ENCODE results near the gene NUCB1.
"Not testable (repeated sequence)": the region's sequence is repeated elsewhere in the genome, so short reads cannot be mapped to it uniquely, and the experiment has no call there.

Gene NUCB1

GRCh38 chr19:48906324-48906723, 6.2 kb downstream of the NUCB1 start:
- DNase-seq, result no peak

- DNase-seq, result no peak
These were observed 7.6 kb downstream of the NUCB1 start for GRCh38 chr19:48907671-48908070.

GRCh38 chr19:48909424-48910077, 9.4 kb downstream of the NUCB1 start:
- not testable (repeated sequence) for DNase-seq

GRCh38 chr19:48910803-48911202, 10.7 kb downstream of the NUCB1 start:
- no peak for DNase-seq

GRCh38 chr19:48913114-48913889, 13.2 kb downstream of the NUCB1 start:
- DNase-seq, result no peak

- DNase-seq, result no peak
These were observed 14.1 kb downstream of the NUCB1 start for GRCh38 chr19:48914181-48914580.

- no peak for DNase-seq
These were observed 15.6 kb downstream of the NUCB1 start for GRCh38 chr19:48915757-48916156.

GRCh38 chr19:48918071-48918470, 18.0 kb downstream of the NUCB1 start:
- DNase-seq, result no peak

- no peak for DNase-seq
These were observed 18.7 kb downstream of the NUCB1 start for GRCh38 chr19:48918801-48919247.

GRCh38 chr19:48919271-48919670, 19.2 kb downstream of the NUCB1 start:
- DNase-seq, result not testable (repeated sequence)

GRCh38 chr19:48920949-48921348, 20.8 kb downstream of the NUCB1 start:
- DNase-seq, result no peak

GRCh38 chr19:48921721-48922500, 21.8 kb downstream of the NUCB1 start:
- no peak for DNase-seq

GRCh38 chr19:48922548-48923490, 22.7 kb downstream of the NUCB1 start:
- DNase-seq, result no peak

GRCh38 chr19:48925240-48925843, 25.2 kb downstream of the NUCB1 start:
- no peak for DNase-seq

GRCh38 chr19:48925890-48926289, 25.8 kb downstream of the NUCB1 start:
- not testable (repeated sequence) for DNase-seq

- no peak for DNase-seq
These were observed 26.8 kb downstream of the NUCB1 start for GRCh38 chr19:48926909-48927308.

- not testable (repeated sequence) for DNase-seq
These were observed 27.6 kb downstream of the NUCB1 start for GRCh38 chr19:48927692-48928091.

GRCh38 chr19:48928164-48929025, 28.3 kb downstream of the NUCB1 start:
- no peak for DNase-seq

- DNase-seq, result peak; percentile 71
These were observed 33.3 kb downstream of the NUCB1 start, which contains the start of gene DHDH for GRCh38 chr19:48933382-48933932. TSS of gene DHDH (plus strand) at chr19:48933699. CDS start at chr19:48933722, 23 bp downstream.

GRCh38 chr19:48934837-48935236, 34.7 kb downstream of the NUCB1 start:
- no peak for DNase-seq

Measured in activated T-cell treated with anti-CD3 and anti-CD28 coated beads for 4 hours (primary cell).